Brain pericyte (primary cell): ENCODE data around the gene PELI2.

Experiments used
- DNase-seq: peaks from one replicate; pipeline ENCODE4 v3.0.0-alpha.2; 2012; ENCODE audit warnings: low read depth, low spot score

PELI2 gene

DNA sequence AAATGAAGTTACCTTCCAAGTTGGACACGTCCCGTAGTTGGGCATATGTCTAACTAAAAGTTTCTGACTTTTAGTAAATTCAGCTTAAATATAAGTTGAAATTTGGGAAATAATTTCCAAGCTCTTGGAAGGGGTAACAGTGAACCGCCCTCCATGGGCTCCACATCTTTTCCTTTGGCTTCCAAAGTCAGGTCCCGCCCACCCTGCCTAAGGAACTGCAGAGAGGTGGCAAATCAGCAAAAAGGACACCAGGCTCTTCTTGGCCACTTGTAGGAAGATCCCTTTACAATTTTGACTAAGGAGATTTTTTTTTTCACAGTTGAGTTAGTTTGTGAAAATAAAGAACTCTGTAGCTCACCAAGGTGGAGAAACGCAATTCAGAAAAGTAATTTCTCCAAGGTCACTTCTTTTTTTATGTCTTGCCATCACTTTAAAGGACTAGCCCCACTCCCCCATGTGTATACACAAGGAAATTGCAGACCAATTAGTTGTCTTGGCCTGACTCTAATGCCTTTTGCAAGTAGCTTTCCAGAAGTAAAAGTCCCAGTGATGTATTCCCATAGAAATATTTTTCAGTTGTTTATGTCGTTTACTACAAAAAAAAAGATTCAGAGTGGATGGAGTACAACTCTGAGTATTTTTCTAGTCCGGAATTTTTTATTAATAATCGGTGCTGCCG, 181.2 kb downstream of the PELI2 start:
- no peak for DNase-seq

DNA sequence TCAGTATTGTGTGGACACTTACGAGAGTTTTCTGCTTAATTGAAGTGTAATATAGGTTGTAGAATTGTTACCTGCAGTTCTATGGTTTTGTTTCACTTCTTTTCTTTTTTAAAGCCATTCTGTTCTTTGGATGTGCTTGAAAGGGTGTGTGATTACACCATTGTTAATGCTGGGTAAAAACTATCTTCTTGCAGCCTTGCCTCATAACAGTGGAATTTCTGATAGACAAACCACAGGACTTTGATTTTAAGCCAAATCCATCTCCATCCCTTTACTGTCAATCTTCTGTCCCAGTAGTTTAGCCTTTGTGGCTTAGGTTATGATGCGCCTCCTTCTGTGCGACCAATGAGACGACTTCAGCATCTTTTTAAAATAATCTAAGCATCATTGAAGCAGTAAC, 182.3 kb downstream of the PELI2 start:
- no peak for DNase-seq

DNA sequence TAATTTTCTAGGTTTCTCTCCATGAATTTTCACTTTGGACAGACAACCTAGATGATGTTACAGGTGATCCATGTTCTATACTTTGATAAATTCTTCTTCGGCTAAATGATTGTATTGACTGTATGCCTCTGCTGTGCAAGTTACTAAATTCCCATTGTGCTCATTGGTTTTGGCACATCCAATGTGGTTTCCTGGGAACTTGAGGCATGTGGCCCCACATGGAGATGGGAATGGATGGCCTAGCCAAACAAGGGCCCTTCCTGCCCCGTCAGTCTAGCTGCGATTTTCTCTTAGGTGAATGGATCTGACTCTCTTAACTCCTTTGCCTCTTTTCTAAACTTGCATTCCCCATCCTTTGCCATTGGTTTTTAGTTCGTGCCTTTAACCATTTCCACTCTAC, 186.2 kb downstream of the PELI2 start:
- DNase-seq = no peak

DNA sequence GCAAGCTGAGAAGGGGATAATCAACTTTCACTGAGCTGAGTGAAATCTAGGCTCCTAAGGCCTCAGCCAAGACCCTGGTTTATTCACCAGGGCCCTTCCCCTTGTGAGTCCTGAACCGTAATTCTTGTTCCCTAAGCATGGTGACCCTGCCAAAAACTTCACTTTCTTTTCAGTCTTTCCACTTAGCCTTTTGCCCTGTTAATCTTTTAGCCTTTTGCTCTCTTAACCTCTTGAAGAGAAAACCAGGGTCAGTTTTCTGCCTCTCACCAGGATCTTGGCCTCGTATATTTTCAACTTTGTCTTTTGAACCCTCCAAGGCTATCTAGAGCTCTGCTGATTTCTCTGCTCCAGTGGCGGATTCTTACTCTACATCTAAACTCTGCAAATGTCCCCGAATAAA, 191.0 kb downstream of the PELI2 start:
- no peak for DNase-seq

DNA sequence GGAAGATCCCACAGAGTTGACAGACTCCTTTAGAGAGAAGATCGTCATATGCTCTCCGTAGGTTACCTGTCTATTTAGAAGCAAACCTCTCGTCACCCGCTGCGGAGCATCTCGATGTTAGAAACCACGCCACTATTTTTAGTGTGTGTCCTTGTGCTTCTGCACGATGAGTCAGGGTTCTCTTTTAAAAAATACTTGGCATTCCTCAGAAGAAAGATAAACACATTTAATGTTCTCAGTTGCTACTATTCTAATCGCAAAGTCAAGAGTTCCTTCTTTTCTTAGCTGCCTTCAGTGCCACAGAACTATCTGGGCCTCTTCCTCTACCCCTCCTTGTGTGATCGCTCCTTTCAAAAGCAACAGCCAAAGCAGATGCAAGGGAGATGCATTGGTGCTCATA, 192.4 kb downstream of the PELI2 start:
- DNase-seq = no peak

DNA sequence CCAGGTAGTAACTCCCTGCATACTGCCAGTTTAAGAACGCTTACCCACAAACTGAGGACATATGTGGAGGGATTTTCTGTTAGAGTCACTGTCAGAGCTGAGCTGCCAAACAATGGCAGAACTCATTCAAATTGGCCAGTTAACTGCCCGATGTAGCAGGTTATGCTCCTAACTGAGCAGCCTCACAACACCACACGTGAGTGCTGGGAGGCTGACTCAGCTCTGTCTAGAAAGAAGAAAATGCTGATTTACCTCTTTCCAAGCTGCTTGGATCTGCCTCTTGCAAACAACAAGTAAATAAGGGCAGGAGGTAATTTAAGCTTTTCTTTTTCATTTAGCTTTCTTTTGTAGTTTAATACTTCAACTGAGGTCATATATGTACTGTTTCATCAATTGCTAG, 195.6 kb downstream of the PELI2 start:
- DNase-seq = no peak

DNA sequence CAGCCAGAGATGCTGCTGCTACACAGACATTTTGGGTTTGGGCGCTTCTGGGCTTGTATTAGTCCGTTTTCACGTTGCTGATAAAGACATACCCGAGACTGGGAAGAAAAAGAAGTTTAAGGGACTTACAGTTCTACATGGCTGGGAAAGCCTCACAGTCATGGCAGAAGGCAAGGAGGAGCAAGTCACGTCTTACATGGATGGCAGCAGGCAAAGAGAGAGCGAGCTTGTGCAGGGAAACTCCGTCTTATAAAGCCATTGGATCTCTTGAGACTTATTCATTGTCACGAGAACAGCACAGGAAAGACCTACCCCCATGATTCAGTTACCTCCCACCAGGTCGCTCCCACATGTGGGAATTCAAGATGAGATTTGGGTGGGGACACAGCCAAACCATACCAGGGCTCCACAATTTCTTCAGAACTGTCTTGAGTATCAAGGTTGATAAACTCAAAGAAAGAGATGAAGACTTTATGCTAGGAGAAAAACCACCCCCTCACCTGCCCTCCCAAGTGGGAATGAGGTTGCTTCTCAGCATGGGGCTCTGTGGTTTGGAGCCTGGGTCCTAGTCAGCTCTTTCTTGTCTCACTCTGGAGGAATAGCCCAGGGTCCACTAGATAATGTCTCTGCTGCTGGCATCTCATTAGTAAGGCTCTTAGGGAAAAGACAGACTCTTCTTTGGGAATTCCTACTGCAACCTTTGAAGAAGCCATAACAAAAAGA, 200.3 kb downstream of the PELI2 start:
- DNase-seq = no peak

DNA sequence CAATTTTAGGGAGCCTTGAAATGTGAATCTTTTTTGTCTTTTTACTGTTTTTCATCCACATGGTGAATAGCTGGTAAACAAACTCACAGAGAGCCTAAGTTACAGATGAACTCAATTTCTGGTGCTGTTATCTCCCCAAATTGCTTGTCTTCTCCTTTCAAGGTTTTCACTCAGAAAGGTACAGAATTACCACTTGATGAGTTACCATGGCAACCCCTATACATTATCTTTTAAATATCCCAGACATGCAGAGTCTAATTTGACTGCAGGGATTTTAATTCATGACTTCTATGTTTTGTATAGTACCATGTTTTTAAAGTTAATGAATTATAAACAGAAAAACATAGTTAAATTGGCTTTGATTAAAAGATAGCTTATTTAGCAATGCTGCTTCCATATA, 203.7 kb downstream of the PELI2 start:
- DNase-seq = no peak

DNA sequence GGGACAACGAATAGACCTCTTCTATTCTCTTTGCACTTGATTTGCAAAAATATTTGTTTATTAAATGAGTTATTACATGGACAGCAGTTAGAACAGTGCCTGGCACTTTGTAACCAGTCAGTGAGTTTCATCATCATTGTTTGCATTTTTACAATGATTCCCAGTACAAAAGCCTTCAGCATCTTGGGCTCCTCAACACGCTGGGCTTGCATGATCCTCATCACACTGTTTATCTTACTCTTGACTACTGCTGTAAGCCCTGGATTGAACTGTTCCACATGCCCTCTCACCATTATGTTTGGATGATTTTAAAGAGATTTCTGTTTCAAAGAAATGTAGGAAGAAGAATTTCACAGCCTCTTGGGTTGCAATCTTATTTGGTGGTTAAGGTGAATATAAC, 204.3 kb downstream of the PELI2 start:
- no peak for DNase-seq

DNA sequence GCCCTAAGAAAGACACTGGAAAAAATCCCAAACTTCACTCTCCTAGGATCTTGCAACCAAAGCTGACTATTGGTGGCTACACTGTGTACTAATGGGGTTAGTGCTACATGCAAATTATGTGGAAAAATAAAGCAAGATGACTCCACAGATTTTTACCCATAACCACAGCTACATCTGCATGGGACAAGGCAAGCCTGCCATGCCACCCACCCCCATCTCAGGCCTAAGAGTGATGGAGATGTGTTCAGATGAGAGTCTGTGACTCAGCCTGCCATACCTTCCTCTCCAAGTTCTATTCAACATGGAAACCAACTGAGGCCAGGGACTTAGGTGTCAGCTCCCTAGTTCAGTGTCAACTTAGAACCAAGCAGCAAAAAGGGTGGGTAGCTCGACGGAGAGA, 206.2 kb downstream of the PELI2 start:
- DNase-seq = no peak

DNA sequence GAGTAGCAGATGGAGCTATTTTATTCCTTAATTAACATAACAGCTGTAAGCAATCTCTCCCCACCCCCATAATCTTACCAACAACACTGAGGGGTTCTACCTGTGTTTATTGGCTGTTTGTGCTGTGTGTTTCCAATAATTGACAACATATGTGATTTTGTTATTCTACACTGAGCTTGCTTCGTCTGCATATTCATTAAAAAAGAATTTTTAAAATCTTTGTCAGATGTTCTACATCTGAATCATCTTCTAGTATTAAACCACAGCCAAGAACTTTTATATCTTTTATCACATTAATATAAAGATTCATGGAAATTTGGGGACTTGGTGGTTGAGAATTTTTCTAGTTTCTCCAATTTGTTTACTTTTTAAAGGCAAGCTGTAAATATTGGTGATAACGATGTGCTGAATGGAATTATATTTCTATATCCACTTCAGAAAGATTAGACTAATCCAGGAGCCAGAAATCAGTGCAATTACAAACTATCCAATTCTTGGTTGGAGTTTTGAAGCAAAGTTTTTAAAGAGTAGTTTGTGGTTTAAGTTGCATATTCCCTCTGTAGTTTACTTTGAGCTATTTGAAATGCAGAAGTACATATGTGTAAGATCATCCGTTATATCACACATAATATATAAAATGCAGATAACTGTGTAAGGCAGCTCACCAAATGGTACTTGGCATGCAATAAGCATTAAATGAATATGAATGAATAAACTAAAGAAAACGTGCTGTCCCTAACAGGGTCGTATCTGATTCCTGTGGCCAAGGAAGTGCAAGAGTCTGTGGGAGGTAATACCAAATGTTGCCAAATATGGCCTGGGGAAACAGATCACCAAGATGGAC, 206.9 kb downstream of the PELI2 start:
- DNase-seq = no peak

DNA sequence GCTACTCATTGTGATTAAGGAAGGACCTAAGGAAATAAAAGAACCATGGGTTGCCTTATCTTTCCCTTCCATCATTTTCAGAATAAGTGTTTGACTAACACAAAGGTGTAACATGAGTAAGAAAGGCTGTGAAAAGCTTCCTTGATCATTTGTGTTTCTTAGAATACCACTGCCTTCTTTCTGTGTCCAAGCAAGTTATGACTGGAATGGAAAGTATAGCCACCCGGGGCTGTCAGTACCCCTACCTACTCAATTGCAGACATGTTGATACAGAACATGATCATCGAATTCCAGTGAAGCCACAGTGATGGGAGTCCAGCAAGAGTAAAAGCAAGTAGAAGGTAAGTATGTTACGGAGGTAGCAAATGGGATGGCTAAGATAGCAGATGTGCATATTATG, 209.8 kb downstream of the PELI2 start:
- DNase-seq = no peak

DNA sequence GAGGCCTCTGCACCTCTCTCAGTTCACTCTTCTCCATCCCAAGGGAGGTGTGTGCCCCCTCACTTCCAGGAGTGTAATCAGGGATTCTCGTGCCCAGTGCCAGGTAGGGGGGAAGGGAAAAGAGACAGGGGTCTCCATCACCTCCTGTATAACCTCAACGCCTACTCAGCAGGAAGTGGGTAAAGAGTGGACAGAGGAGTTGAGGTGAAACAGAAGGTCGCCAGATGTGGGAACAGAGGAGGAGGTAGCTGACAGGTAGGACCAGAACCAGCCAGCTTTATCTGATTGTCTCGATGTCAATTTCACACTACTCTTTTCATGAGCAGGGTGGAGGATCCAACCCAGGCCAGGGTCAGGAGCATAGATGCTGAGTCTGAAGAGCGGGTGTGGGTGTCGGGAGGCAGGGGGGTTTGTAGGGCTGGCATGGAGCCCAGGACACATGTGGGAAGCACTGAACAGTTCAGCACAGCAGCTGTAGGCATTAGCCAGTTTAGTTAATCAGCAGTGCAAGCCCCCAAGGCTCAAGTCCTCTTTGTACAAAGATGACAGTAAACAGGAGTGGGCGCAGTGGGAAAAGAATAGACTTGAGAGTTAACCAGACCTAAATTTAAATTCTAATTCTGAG, 213.5 kb downstream of the PELI2 start:
- no peak for DNase-seq

DNA sequence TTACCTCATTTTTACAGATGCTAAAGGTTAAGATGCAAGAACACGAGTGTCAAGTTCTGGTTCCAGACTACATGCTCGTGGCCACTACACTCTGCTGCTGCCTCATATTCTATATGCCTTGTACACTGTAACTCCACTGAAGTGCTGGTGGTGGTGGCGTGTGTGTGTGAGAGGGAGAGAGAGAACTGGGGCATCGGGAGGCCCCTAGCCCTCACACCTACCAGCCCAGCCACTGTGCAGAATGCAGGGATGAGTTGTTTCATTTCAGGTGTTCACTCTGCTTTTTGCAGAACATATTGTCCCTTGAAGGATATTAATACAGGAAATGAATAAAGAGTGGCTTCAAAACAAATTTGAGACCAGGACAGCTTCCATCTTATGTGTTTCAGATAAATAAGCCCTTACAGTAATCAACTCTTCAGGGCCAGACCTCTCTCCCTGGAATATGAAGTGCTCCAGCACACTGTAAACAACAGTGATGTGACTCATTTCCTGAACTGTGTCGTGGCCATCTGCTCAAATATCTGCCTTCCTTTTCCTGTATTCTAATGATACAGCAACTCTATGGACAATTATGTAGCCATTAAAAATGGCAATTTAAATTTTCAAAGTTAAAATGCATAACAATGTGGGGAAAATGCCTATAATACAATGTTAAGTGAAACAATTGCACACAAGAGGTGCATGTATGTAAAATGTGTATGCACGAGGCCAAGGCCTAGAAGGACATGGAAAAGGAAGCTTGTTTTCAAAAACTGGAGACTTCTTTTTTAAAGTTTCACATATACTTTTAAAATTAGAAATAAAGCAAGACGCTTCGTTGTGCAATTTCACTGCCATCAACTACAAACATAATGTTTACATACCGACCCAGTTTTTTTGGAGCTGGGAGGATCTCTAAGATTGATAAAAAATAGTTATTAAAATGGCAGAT, 215.4 kb downstream of the PELI2 start:
- DNase-seq = no peak

DNA sequence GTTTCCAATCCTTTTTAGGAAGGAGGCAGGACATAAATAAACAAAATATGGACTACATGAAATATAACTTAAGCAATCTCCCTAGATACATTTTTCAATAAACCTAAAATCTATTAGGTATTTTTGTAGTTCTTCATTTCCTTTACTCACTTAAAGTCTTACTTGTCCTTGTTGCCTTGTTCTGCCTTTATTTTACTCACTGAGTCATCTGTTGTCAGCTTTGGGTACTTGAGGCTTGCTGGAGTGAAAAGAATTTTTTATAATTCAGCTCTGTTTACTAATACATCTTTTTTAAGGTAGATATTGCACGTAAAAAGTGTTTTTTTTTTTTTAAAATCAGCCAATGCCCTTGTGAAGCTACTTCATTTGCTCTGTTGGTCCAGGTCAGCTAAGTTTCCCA, 216.2 kb downstream of the PELI2 start:
- no peak for DNase-seq

DNA sequence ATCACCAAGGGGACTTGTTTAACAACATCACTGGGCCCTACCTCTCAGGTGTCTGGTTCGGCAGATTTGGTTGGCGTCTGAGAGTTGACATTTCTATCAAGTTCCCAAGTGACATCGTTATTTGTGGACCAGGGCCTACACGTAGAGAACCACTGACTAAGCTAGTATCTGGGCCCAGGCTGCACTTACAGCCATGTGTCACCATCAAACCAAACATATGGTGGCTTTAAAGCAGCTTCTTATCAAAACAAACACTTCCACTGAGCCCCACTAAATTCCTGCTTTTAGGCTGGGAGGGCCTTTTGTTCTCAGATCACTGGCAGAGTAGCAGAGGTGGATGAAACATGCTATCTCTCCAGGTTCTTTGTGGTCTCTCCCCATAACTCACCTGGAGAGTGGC, 220.5 kb downstream of the PELI2 start:
- no peak for DNase-seq

DNA sequence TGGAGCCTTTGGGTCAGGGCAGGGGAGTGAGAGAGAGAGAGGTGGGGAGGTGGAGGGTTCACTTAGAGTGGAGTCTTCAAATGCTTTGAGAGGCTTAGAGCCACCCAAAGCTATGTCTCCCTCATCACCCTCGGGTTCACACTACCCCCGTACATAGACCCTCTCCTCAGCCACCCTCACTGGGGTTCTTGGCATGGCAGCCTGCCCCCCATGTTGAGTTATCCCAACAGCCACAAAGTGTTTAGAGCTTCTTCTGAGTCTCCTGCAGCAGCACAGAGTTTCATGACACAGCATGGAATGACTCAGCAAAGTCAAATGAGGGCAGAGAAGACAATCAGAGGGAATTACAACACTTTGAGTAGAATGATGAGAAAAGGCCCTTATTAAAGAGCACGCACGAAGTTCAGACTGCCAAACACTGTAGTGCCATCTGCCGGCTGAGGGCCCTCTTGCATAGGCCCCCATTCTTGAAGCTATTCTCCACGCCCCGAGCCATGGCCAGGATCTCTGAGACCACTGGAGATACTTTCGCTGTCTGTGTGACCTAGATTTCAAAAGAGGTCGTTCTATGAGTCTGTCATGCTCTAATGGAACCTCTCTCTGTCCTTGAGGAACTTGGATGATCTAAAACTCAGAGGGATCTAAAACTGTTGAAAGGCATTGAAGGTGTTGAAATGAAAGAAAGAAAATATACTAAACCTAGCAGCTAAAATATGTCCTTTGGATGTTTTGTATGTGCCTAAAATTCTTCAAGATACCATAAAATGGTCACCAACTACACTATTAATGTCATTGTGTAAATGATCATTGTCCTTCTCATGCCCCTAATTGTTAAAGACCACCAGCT, 221.9 kb downstream of the PELI2 start:
- DNase-seq = peak; percentile 69

DNA sequence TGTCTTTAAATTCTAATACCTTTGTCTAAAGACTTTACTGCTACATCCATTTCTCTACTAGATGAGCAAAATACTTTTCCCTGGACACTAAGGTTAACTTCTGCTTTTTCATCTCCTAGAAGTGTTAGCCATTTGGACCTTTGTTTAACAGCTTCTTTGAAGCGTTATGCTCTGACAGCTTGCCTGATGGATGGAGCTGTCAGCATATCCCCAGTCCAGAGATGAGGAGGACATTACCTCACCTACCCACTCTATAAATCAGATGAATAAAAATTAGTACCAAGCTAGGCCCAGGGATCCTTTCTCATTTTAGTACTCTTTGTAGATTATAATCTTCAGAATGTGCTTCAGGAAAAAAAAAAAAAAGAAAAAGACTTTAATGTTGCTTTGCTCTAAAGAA, 222.7 kb downstream of the PELI2 start:
- DNase-seq = no peak

DNA sequence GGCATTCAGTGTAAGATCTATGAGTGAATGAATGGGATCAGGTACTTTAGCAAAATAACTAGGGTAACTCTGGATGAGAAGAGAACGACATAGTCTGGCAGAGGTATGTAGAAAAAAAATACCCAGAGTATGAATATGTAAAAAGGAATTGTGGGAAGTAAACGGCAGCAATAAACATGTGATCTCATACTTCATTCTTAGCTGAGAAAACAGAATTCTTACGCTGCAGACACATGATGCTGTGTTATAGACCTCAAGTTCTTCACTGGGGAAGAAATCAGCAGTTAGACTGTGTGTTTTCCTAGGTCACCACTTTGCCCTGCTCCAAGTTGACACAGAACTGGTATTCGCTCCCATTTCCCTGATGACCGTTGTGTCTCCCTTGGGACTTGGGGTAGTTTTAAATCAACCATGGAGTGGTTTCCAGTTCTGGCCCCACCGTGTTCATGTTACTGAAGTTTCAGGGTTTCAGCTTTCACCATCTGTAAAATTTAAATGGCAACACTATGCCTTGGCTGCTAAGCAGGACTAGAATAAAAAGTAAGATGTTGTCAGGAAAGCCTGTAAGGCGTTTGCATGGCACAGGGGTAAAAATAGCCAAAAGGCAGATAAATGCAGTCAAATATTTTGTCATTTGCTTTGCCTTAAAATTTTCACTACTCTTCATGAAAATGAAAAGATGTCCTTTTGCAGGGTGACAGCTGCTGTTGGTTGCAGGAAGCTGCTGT, 223.7 kb downstream of the PELI2 start:
- no peak for DNase-seq
